ENCODE data around the gene IDNK.

- TF ChIP-seq CTCF (conservative IDR thresholded peaks at IDR 0.05) (no peak), ZFX (IDR thresholded peaks at IDR 0.05) (no peak)
Measured at GRCh38 chr9:83629433-83630104, 6.6 kb downstream of the IDNK start.
